H1 (cell line): ENCODE results near the gene AGFG2. TPM values are rescaled to one million over a fixed set of nuclear protein-coding genes. Genes with fewer than 3 reads are reported as not detected.

ENCODE experiments used
- CBX5 ChIP-seq: fragments of 300-800, 300-1000 bp; sonication (generic); IDR thresholded peaks from 2 replicates; pipeline ENCODE4 v1.7.1; 2016; ENCODE audit warnings: antibody characterized with exemption, low read length, low read depth
- KDM1A ChIP-seq: fragments of 200-600, 300-600 bp; sonication (generic); IDR thresholded peaks from 2 replicates; pipeline ENCODE4 v1.7.1; 2016; ENCODE audit warnings: mild to moderate bottlenecking, low read length, borderline replicate concordance
- POLR2A ChIP-seq, 2 experiments: IDR thresholded peaks; 1 replicate in 1 of 2; 2 replicates in 1 of 2; pipeline ENCODE4 v1.6.1; 2011; ENCODE audit warnings: low read depth in 2 of 2, low read length in 2 of 2, mild to moderate bottlenecking in 2 of 2; ENCODE audit errors: control extremely low read depth in 1 of 2
- RAD21 ChIP-seq, 2 experiments: IDR thresholded peaks in 1 of 2; conservative IDR thresholded peaks in 1 of 2; 2 replicates each; pipeline ENCODE4 v1.6.1; 2011; ENCODE audit warnings: low read depth in 2 of 2, low read length in 2 of 2, improper control_type of control experiment in 1 of 2, inconsistent platforms in 1 of 2, mild to moderate bottlenecking in 1 of 2, moderate library complexity in 1 of 2
- RNF2 ChIP-seq: fragments of 200-900, 300-1000 bp; sonication (generic); IDR thresholded peaks from 2 replicates; pipeline ENCODE4 v1.7.1; 2016; ENCODE audit warnings: borderline replicate concordance, low read depth, mild to moderate bottlenecking, antibody characterized with exemption, low read length; ENCODE audit not compliant: poor library complexity, severe bottlenecking; ENCODE audit errors: missing control alignments
- RXRA ChIP-seq: IDR thresholded peaks from 2 replicates; pipeline ENCODE4 v1.6.1; 2011; ENCODE audit warnings: low read depth, mild to moderate bottlenecking, low read length, moderate library complexity; ENCODE audit not compliant: insufficient read depth
- SIN3A ChIP-seq, 2 experiments: IDR thresholded peaks in 1 of 2; conservative IDR thresholded peaks in 1 of 2; 2 replicates each; pipeline ENCODE4 v1.6.1; 2011 to 2012; ENCODE audit warnings: low read length in 2 of 2, improper control_type of control experiment in 1 of 2, low read depth in 1 of 2, mild to moderate bottlenecking in 1 of 2
- USF2 ChIP-seq: IDR thresholded peaks from 2 replicates; pipeline ENCODE4 v1.6.1; 2011; ENCODE audit warnings: low read length, improper control_type of control experiment
- polyA plus RNA-seq, 7 experiments: library from polyadenylated mRNA; depleted of rRNA in 3 of 7; stranded (reverse) in 5 of 7; unstranded in 2 of 7; fragments of >200 nt in 5 of 7; fragments of 200-250 nt in 2 of 7; gene quantifications; 1 replicate in 5 of 7; 2 replicates in 1 of 7; 4 replicates in 1 of 7; pipeline versions ENCODE4 v1.2.1 to v1.2.3, GENCODE V29; 2011 to 2013; ENCODE audit warnings: missing spikeins in 2 of 7, mixed read lengths in 2 of 7
- total RNA-seq: library from RNA; stranded (reverse); fragmentation: NEBNext Ultra II Directional; extraction: Animal tissue kit (Norgen Biotek cat#: 25700); gene quantifications from 2 replicates; pipeline ENCODE4 v1.2.1, GENCODE V29; 2021

The AGFG2 gene
- total and polyA plus RNA-seq, 2 of the 8 experiments (the other 6 are each of a cell fraction or from before 2014, with no cell fraction given) = 7.6 to 11.2 TPM

GRCh38 chr7:100573691-100574361 lies 34.8 kb downstream of the AGFG2 start, which contains the start of gene SAP25 (continued):
- TF ChIP-seq RXRA = no peak
- TF ChIP-seq SIN3A (conservative IDR thresholded peaks at IDR 0.05 in 1 of 2, IDR thresholded peaks at IDR 0.05 in 1 of 2; ENCODE audit: low read depth in 1 of 2, low read length in 2 of 2) = 0 out of 4 replicates have a peak, but pooled peaks of 1 of the 2 experiments have one; percentile 25
- TF ChIP-seq RAD21 (IDR thresholded peaks at IDR 0.05 in 1 of 2, conservative IDR thresholded peaks at IDR 0.05 in 1 of 2; ENCODE audit: low read depth in 2 of 2, low read length in 2 of 2) = peak in 1 of 2 experiments; percentile 58; a peak in 2 of 4 replicates
- no peak for TF ChIP-seq CBX5
- no peak for TF ChIP-seq RNF2
- peak in 1 of 2 experiments; percentile 22; a peak in 1 of 3 replicates for TF ChIP-seq POLR2A (IDR thresholded peaks at IDR 0.05; ENCODE audit: control extremely low read depth in 1 of 2, low read depth in 2 of 2, low read length in 2 of 2)
- TF ChIP-seq KDM1A = no peak
- TF ChIP-seq USF2 = peak; percentile 34; the same call in 1 of the 2 replicates
